HepG2 (cell line): ENCODE data around the gene LMF2. TPM values are rescaled to one million over a fixed set of nuclear protein-coding genes. Genes with fewer than 3 reads are reported as not detected.

Experiments used
- DMTF1 ChIP-seq: sonication (generic); formaldehyde crosslinking; IDR thresholded peaks from 2 replicates; pipeline ENCODE4 v1.4.0; 2020; ENCODE audit warnings: mild to moderate bottlenecking, missing genetic modification reagents
- HMGXB4 ChIP-seq, 2 experiments: sonication (generic) in 1 of 2; formaldehyde crosslinking in 1 of 2; IDR thresholded peaks; 2 replicates each; pipeline versions ENCODE4 v1.4.0 to v1.6.1; 2018 to 2020; ENCODE audit warnings: missing genetic modification reagents in 2 of 2, borderline replicate concordance in 1 of 2, low read depth in 1 of 2, mild to moderate bottlenecking in 1 of 2, missing biosample characterization in 1 of 2
- KDM6A ChIP-seq: IDR thresholded peaks from 2 replicates; pipeline ENCODE4 v1.6.1; 2016; ENCODE audit warnings: low read depth
- PLSCR1 ChIP-seq: sonication (generic); formaldehyde crosslinking; IDR thresholded peaks from 2 replicates; pipeline ENCODE4 v1.5.0; 2020; ENCODE audit warnings: missing genetic modification reagents, mild to moderate bottlenecking, borderline replicate concordance
- SMAD1 ChIP-seq: sonication (generic); formaldehyde crosslinking; IDR thresholded peaks from 2 replicates; pipeline ENCODE4 v1.4.0; 2020; ENCODE audit warnings: missing genetic modification reagents, low read depth, mild to moderate bottlenecking, borderline replicate concordance
- SMC3 ChIP-seq: IDR thresholded peaks from 2 replicates; pipeline ENCODE4 v1.6.1; 2011; ENCODE audit warnings: low read length, improper control_type of control experiment
- ZBTB34 ChIP-seq: sonication (generic); formaldehyde crosslinking; IDR thresholded peaks from 2 replicates; pipeline ENCODE4 v1.8.0; 2022; ENCODE audit warnings: mild to moderate bottlenecking, missing genetic modification reagents
- ZNF687 ChIP-seq: sonication (generic); formaldehyde crosslinking; IDR thresholded peaks from 2 replicates; pipeline ENCODE4 v1.5.1; 2020; ENCODE audit warnings: mild to moderate bottlenecking, missing genetic modification reagents, moderate library complexity
- ZNF710 ChIP-seq: sonication (generic); formaldehyde crosslinking; IDR thresholded peaks from 2 replicates; pipeline ENCODE4 v1.5.0; 2020; ENCODE audit warnings: mild to moderate bottlenecking, missing genetic modification reagents, borderline replicate concordance
- ZNF747 ChIP-seq: sonication (generic); formaldehyde crosslinking; IDR thresholded peaks from 2 replicates; pipeline ENCODE4 v1.8.1; 2023; ENCODE audit warnings: missing genetic modification reagents, mild to moderate bottlenecking, borderline replicate concordance
- ZXDC ChIP-seq: sonication (generic); formaldehyde crosslinking; IDR thresholded peaks from 2 replicates; pipeline ENCODE4 v1.5.0; 2020; ENCODE audit warnings: mild to moderate bottlenecking, missing genetic modification reagents
- polyA plus RNA-seq, 8 experiments: library from polyadenylated mRNA; depleted of rRNA in 3 of 8; stranded (reverse) in 7 of 8; unstranded in 1 of 8; fragments of >200 nt; fragmentation: Illumina TruSeq in 4 of 8; extraction: Trizol in 4 of 8; gene quantifications; 2 replicates each; pipeline versions ENCODE4 v1.2.1 to v1.2.3, GENCODE V29; 2011 to 2016; ENCODE audit warnings: low read depth in 4 of 8, missing spikeins in 1 of 8, mixed read lengths in 1 of 8; ENCODE audit not compliant: insufficient read depth in 1 of 8
- total RNA-seq, 5 experiments: library from RNA; depleted of rRNA; stranded (reverse); fragments of >200 nt; fragmentation: Illumina TruSeq; extraction: Trizol; gene quantifications; 2 replicates each; pipeline ENCODE4 v1.2.3, GENCODE V29; 2016; ENCODE audit warnings: low read depth in 1 of 5

LMF2 gene
- total and polyA plus RNA-seq, 2 of the 13 experiments (the other 11 are each of a cell fraction or from before 2014, with no cell fraction given) = 23.3 to 30.6 TPM

GRCh38 chr22:50498322-50498890, 9.1 kb downstream of the LMF2 start (continued):
- no peak for TF ChIP-seq ZXDC
- no peak for TF ChIP-seq KDM6A (CRISPR knock-in tag)
- TF ChIP-seq ZNF710 = no peak
- peak; percentile 56 for TF ChIP-seq ZNF687 (CRISPR knock-in tag)
- TF ChIP-seq ZNF747 = no peak
- TF ChIP-seq SMC3 = peak; percentile 66; the same call in 1 of the 2 replicates
- TF ChIP-seq DMTF1 (CRISPR knock-in tag) = no peak
- TF ChIP-seq ZBTB34 (CRISPR knock-in tag) = 0 out of 2 replicates have a peak, but pooled peaks have one; percentile 31
- no peak for TF ChIP-seq PLSCR1
- TF ChIP-seq SMAD1 = no peak
- TF ChIP-seq HMGXB4 (CRISPR knock-in tag; IDR thresholded peaks at IDR 0.05; ENCODE audit: borderline replicate concordance in 1 of 2, low read depth in 1 of 2) = peak; percentile 74 to 84
